Uterus (tissue), 4 donors: ENCODE data around the gene TTC9B. TPM values are rescaled to one million over a fixed set of nuclear protein-coding genes. Genes with fewer than 3 reads are reported as not detected.

Experiments
- DNase-seq, 2 donors: peaks; one replicate each; pipeline ENCODE4 v3.0.0-alpha.2; 2019 to 2020
- H3K27ac ChIP-seq, 2 donors: fragments of 200-600 bp; sonication (generic); 1 replicate in 1 of 2; 2 replicates in 1 of 2; pipeline ENCODE4 v1.5.1; 2016 to 2018
- H3K27me3 ChIP-seq, 2 donors: fragments of 200-600 bp; sonication (generic); one replicate each; pipeline ENCODE4 v1.5.1; 2018 to 2019; ENCODE audit warnings: control low read depth in 1 of 2
- H3K36me3 ChIP-seq, 2 donors: fragments of 200-600 bp; sonication (generic); one replicate each; pipeline ENCODE4 v1.5.1; 2019; ENCODE audit warnings: control low read depth in 1 of 2
- H3K4me1 ChIP-seq, 2 donors: fragments of 200-600 bp; sonication (generic); one replicate each; pipeline ENCODE4 v1.5.1; 2018 to 2019; ENCODE audit warnings: control low read depth in 1 of 2
- H3K4me3 ChIP-seq, 2 donors: fragments of 200-600 bp; sonication (generic); 1 replicate in 1 of 2; 2 replicates in 1 of 2; pipeline ENCODE4 v1.5.1; 2018 to 2019; ENCODE audit warnings: mild to moderate bottlenecking in 1 of 2
- H3K9me3 ChIP-seq, 2 donors: fragments of 200-600 bp; sonication (generic); one replicate each; pipeline ENCODE4 v1.5.1; 2019; ENCODE audit warnings: control low read depth in 1 of 2
- POLR2A ChIP-seq, 2 donors: fragments of 450-650 bp; IDR thresholded peaks; one replicate each; pipeline ENCODE4 v1.6.1; 2016; ENCODE audit warnings: antibody characterized with exemption in 2 of 2, mild to moderate bottlenecking in 1 of 2, moderate library complexity in 1 of 2
- intact Hi-C: fragments of 100-400 bp; cut with DNase I; formaldehyde crosslinking; loops from one replicate; pipeline ENCODE4 v1.15.1; 2023; ENCODE audit warnings: low total_unique reads
- total RNA-seq, 4 donors: library from RNA; depleted of rRNA in 3 of 4; stranded (reverse); fragments of >200 nt in 3 of 4; gene quantifications; one replicate each; pipeline versions ENCODE4 v1.1.0 to v1.2.4, GENCODE V29; 2014 to 2023
- TF ChIP-seq, protein P1 (sequence below), 4 experiments: fragments of 200-600 bp in 2 of 4; fragments of 450-650 bp in 2 of 4; sonication (generic) in 2 of 4; IDR thresholded peaks; one replicate each; pipeline ENCODE4 v1.5.1; 2016 to 2019; ENCODE audit warnings: antibody characterized with exemption in 4 of 4, mild to moderate bottlenecking in 2 of 4, moderate library complexity in 1 of 4
- donor health status: DM: yes; HTN: yes; CAD: no.

Gene TTC9B
- total RNA-seq, 4 donors from 2014 or later, result not detected

DNA sequence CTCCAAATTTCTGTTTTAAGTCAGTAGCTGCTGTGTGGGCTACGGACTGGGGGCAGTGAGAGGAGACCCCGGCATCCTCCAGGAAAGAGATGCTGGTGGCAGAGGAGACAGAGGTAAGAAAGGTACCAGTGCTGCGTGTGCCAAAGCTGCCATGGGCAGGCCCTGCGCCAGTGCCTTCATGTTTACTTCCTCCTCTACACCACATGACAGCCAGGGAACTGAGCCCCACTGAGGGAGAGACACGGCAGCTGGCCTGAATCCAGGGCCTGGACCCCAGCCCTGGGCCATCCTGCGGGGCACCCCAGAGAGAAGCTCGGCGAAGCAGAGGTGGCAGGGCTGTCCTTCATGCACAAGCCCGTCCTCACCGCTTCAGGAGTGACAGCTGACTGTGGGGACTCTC lies 31.0 kb upstream of the TTC9B start:
- no peak overlapping the region for H3K4me3 ChIP-seq
- no peaks in the 10 kb centered on the region for H3K36me3 ChIP-seq
- TF ChIP-seq POLR2A (IDR thresholded peaks at IDR 0.05), result no peak
- TF ChIP-seq, protein P1, sequence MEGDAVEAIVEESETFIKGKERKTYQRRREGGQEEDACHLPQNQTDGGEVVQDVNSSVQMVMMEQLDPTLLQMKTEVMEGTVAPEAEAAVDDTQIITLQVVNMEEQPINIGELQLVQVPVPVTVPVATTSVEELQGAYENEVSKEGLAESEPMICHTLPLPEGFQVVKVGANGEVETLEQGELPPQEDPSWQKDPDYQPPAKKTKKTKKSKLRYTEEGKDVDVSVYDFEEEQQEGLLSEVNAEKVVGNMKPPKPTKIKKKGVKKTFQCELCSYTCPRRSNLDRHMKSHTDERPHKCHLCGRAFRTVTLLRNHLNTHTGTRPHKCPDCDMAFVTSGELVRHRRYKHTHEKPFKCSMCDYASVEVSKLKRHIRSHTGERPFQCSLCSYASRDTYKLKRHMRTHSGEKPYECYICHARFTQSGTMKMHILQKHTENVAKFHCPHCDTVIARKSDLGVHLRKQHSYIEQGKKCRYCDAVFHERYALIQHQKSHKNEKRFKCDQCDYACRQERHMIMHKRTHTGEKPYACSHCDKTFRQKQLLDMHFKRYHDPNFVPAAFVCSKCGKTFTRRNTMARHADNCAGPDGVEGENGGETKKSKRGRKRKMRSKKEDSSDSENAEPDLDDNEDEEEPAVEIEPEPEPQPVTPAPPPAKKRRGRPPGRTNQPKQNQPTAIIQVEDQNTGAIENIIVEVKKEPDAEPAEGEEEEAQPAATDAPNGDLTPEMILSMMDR (IDR thresholded peaks at IDR 0.05), result no peak
- no peak for DNase-seq
- intact Hi-C loops, result no loop called here
- no peak overlapping the region for H3K27ac ChIP-seq
- H3K4me1 ChIP-seq, result no peaks in the 10 kb centered on the region
- H3K27me3 ChIP-seq, result no peaks in the 10 kb centered on the region
- no peaks in the 10 kb centered on the region for H3K9me3 ChIP-seq

DNA sequence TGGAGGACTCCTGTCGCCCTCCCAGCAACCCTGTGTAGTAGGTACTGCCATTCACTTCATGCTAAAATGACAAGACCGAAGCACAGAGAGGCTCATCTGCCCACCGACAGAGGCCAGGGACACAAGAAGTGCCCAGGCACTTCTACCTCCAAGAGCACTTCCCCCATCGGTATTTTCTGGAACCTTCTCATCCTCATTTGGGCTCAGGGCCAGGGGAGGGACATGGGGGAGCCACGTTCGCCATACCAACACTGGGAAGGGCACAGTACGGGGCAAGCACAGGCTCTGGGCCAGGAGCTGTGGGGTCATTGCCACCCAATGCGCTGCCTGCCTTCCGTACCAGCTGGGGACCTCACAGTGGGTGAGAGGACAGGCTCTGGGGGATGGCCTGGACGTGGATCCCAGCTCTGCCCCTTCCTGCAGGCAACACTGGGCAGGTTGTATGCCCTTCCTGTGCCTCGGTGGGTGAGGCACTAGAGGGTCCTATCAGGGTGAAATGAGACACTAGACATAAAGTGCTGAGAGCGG lies 29.6 kb upstream of the TTC9B start:
- Histone ChIP-seq H3K9me3 (no peaks in the 10 kb centered on the region), H3K36me3 (no peaks in the 10 kb centered on the region), H3K4me1 (no peaks in the 10 kb centered on the region), H3K27ac (no peak overlapping the region), H3K4me3 (no peak overlapping the region), H3K27me3 (no peaks in the 10 kb centered on the region)
- no peak for DNase-seq
- TF ChIP-seq, protein P1 (IDR thresholded peaks at IDR 0.05), result no peak
- TF ChIP-seq POLR2A (IDR thresholded peaks at IDR 0.05), result no peak
- intact Hi-C loops, result no loop called here

DNA sequence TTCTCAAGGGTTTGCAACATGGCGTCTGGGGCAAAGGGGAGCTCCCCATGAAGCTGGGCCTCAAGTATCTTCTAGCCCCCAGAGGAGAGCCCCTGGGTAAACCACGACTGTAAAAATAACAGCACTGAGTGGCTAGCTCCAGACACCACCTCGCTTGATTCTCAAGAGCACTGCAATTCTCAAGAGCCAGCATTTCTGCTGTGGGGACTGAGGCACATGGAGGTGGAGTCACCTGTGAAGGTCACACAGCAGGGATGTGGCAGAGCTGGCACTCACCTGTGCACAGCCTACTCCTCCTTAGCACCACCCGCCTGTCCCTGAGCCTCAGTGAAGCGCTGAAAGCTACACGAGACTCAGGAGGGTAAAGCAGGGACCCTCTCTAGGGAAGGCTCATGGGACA lies 29.0 kb upstream of the TTC9B start:
- TF ChIP-seq, protein P1 (IDR thresholded peaks at IDR 0.05), result no peak
- no peak for TF ChIP-seq POLR2A (IDR thresholded peaks at IDR 0.05)
- H3K27ac ChIP-seq, result no peak overlapping the region
- H3K9me3 ChIP-seq, result no peaks in the 10 kb centered on the region
- no peak overlapping the region for H3K4me3 ChIP-seq
- no peak for DNase-seq
- H3K36me3 ChIP-seq, result no peaks in the 10 kb centered on the region
- peaks cover 3 to 4% of the 10 kb centered on the region in 2 donors for H3K4me1 ChIP-seq
- H3K27me3 ChIP-seq, result no peaks in the 10 kb centered on the region
- intact Hi-C loops, result no loop called here

GRCh38 chr19:40246292-40247073 lies 28.3 kb upstream of the TTC9B start:
- TF ChIP-seq, protein P1 (IDR thresholded peaks at IDR 0.05), result no peak
- TF ChIP-seq POLR2A (IDR thresholded peaks at IDR 0.05), result no peak
- H3K4me1 ChIP-seq, result peaks cover 6% of the 10 kb centered on the region in 2 donors
- no peak overlapping the region for H3K4me3 ChIP-seq
- H3K27me3 ChIP-seq, result no peaks in the 10 kb centered on the region
- H3K27ac ChIP-seq, result no peak overlapping the region
- H3K9me3 ChIP-seq, result no peaks in the 10 kb centered on the region
- no peak for DNase-seq
- intact Hi-C loops, result no loop called here
- H3K36me3 ChIP-seq, result no peaks in the 10 kb centered on the region

DNA sequence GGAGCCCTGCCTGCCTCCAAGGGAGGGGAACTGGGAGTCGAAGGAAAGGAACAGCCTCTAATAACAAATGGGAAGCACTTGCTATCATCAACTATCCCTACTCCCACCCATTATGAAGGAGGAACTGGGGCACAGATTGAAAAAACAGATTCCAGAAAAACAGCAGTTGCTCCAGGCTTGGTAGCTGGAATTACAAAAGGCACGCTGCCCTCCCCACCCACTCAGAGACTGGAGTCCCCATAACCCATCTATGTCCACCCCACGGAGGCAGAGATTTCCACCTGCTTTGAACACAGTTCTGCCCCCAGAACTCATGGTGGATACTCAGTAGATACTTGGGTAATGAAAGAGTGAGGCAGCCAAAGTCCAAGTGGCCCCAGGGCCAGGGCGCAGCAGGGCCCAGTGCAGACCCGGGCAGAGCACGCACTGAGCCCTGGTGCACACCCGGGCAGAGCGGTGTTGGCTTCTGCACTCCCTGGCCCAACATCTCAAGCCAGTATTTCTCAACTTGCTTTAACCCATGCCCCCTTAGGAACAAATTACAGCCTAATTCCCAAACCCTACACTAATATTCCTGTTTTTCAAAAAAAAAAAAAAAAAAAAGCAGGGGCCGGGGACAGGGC lies 27.4 kb upstream of the TTC9B start:
- Histone ChIP-seq H3K4me1 (peaks cover 6% of the 10 kb centered on the region in 2 donors), H3K4me3 (no peak overlapping the region), H3K27ac (no peak overlapping the region), H3K27me3 (no peaks in the 10 kb centered on the region), H3K9me3 (no peaks in the 10 kb centered on the region), H3K36me3 (no peaks in the 10 kb centered on the region)
- intact Hi-C loops, result no loop called here
- no peak for TF ChIP-seq POLR2A (IDR thresholded peaks at IDR 0.05)
- TF ChIP-seq, protein P1 (IDR thresholded peaks at IDR 0.05), result no peak
- no peak for DNase-seq
